SK-N-SH (cell line): ENCODE results near the gene LOX. TPM values are rescaled to one million over a fixed set of nuclear protein-coding genes. Genes with fewer than 3 reads are reported as not detected.

Experiments
- CTCF ChIA-PET: fragments of 300-600, 350-600 bp; formaldehyde crosslinking; extraction: SDS; loops from one replicate; lab custom pipeline; 2021; lab: Yijun Ruan, JAX
- POLR2A ChIA-PET: fragments of 350-600 bp; sonication (Branson Sonifier 250); formaldehyde crosslinking; extraction: SDS; loops from one replicate; lab custom pipeline; 2020; ENCODE audit warnings: antibody characterized with exemption, inconsistent platforms; lab: Yijun Ruan, JAX
- DNase-seq: peaks from one replicate; pipeline ENCODE4 v3.0.0; 2012
- H2AFZ ChIP-seq: fragments of 200-600 bp; sonication (generic); 2 replicates; pipeline ENCODE4 v1.8.1; 2016; ENCODE audit warnings: antibody characterized with exemption, mild to moderate bottlenecking, low read depth
- H3F3A ChIP-seq: fragments of 200-600 bp; sonication (generic); replicated peaks from 2 replicates; pipeline ENCODE3; 2016; ENCODE audit warnings: antibody characterized with exemption, mild to moderate bottlenecking; ENCODE audit not compliant: insufficient read depth
- H3K27ac ChIP-seq, 2 experiments: fragments of 200-500 bp in 1 of 2; fragments of 200-600 bp in 1 of 2; sonication (Bioruptor generic) in 1 of 2; sonication (generic), shearing (Covaris generic) in 1 of 2; 2 replicates each; pipeline versions ENCODE4 v1.5.1 to v1.6.1; 2014 to 2016; ENCODE audit warnings: low read depth in 2 of 2, inconsistent platforms in 1 of 2, low read length in 1 of 2, mild to moderate bottlenecking in 1 of 2, mixed read lengths in 1 of 2
- H3K27me3 ChIP-seq: fragments of 200-600 bp; sonication (generic), shearing (Covaris generic); 2 replicates; pipeline ENCODE4 v1.6.1; 2016; ENCODE audit warnings: mixed run types; ENCODE audit not compliant: insufficient read depth
- H3K36me3 ChIP-seq, 2 experiments: fragments of 200-500 bp in 1 of 2; fragments of 200-600 bp in 1 of 2; sonication (Bioruptor generic) in 1 of 2; sonication (generic) in 1 of 2; replicated peaks in 1 of 2; 2 replicates each; pipeline versions ENCODE3 to v1.5.1; 2014 to 2016; ENCODE audit warnings: low read length in 1 of 2, mild to moderate bottlenecking in 1 of 2; ENCODE audit not compliant: insufficient read depth in 2 of 2, control insufficient read depth in 1 of 2
- H3K4me1 ChIP-seq, 2 experiments: fragments of 200-500 bp in 1 of 2; fragments of 200-600 bp in 1 of 2; sonication (Bioruptor generic) in 1 of 2; sonication (generic), shearing (Covaris generic) in 1 of 2; 2 replicates each; pipeline versions ENCODE4 v1.5.1 to v1.6.1; 2014 to 2016; ENCODE audit warnings: low read depth in 1 of 2, low read length in 1 of 2, mixed run types in 1 of 2; ENCODE audit not compliant: insufficient read depth in 2 of 2, control insufficient read depth in 1 of 2
- H3K4me2 ChIP-seq: fragments of 200-600 bp; sonication (generic), shearing (Covaris generic); 2 replicates; pipeline ENCODE4 v1.6.1; 2017; ENCODE audit warnings: mixed run types
- H3K4me3 ChIP-seq, 2 experiments: fragments of 200-500 bp in 1 of 2; fragments of 200-600 bp in 1 of 2; sonication (Bioruptor generic) in 1 of 2; sonication (generic), shearing (Covaris generic) in 1 of 2; 2 replicates each; pipeline versions ENCODE4 v1.5.1 to v1.8.1; 2014 to 2016; ENCODE audit warnings: low read depth in 2 of 2, inconsistent platforms in 1 of 2, low read length in 1 of 2, mild to moderate bottlenecking in 1 of 2, mixed read lengths in 1 of 2, moderate library complexity in 1 of 2
- H3K79me2 ChIP-seq: fragments of 200-600 bp; sonication (generic); 2 replicates; pipeline ENCODE4 v1.8.1; 2017; ENCODE audit warnings: mild to moderate bottlenecking; ENCODE audit not compliant: insufficient read depth
- H3K9ac ChIP-seq: fragments of 200-600 bp; sonication (generic); 2 replicates; pipeline ENCODE4 v1.6.1; 2017; ENCODE audit warnings: mixed run types
- H3K9me2 ChIP-seq: fragments of 200-600 bp; sonication (generic); 2 replicates; pipeline ENCODE4 v1.6.1; 2017; ENCODE audit warnings: mixed run types
- H3K9me3 ChIP-seq: fragments of 200-600 bp; sonication (generic); 2 replicates; pipeline ENCODE4 v1.6.1; 2017; ENCODE audit warnings: mixed run types, mild to moderate bottlenecking, moderate library complexity
- H4K20me1 ChIP-seq: fragments of 200-600 bp; sonication (generic); 2 replicates; pipeline ENCODE4 v1.6.1; 2017; ENCODE audit warnings: mild to moderate bottlenecking, mixed run types; ENCODE audit not compliant: insufficient read depth
- CTCF ChIP-seq: fragments of 200-600 bp; sonication (generic); IDR thresholded peaks from 2 replicates; pipeline ENCODE4 v1.6.1; 2017; ENCODE audit warnings: antibody characterized with exemption, mild to moderate bottlenecking, moderate library complexity
- EP300 ChIP-seq, 2 experiments: IDR thresholded peaks; 2 replicates each; pipeline versions ENCODE4 v1.4.0 to v1.6.1; 2012; ENCODE audit warnings: borderline replicate concordance in 1 of 2, low read depth in 1 of 2, low read length in 1 of 2
- FOSL2 ChIP-seq: IDR thresholded peaks from 2 replicates; pipeline ENCODE4 v1.4.0; 2012; ENCODE audit warnings: low read depth, mild to moderate bottlenecking, moderate library complexity, borderline replicate concordance
- FOXJ3 ChIP-seq: sonication (generic); formaldehyde crosslinking; IDR thresholded peaks from 2 replicates; pipeline ENCODE4 v1.5.1; 2020; ENCODE audit warnings: mild to moderate bottlenecking, missing genetic modification reagents
- FOXM1 ChIP-seq: IDR thresholded peaks from 2 replicates; pipeline ENCODE4 v1.4.0; 2012; ENCODE audit warnings: low read depth, mild to moderate bottlenecking
- GABPA ChIP-seq: IDR thresholded peaks from 2 replicates; pipeline ENCODE4 v1.4.0; 2012; ENCODE audit warnings: low read depth, mild to moderate bottlenecking
- IRF3 ChIP-seq: fragments of 150-350 bp; IDR thresholded peaks from 2 replicates; pipeline ENCODE4 v1.6.1; 2016; ENCODE audit warnings: mild to moderate bottlenecking, low read depth, low read length
- MAX ChIP-seq: IDR thresholded peaks from 2 replicates; pipeline ENCODE4 v1.4.0; 2012; ENCODE audit warnings: low read depth
- NFIC ChIP-seq: IDR thresholded peaks from 2 replicates; pipeline ENCODE4 v1.4.0; 2012; ENCODE audit warnings: borderline replicate concordance
- RAD21 ChIP-seq: IDR thresholded peaks from 2 replicates; pipeline ENCODE4 v1.6.1; 2012; ENCODE audit warnings: mild to moderate bottlenecking, low read length
- RCOR1 ChIP-seq: fragments of 150-350 bp; IDR thresholded peaks from 2 replicates; pipeline ENCODE4 v1.6.1; 2017; ENCODE audit warnings: antibody characterized with exemption, low read length
- SIN3A ChIP-seq: IDR thresholded peaks from 2 replicates; pipeline ENCODE4 v1.6.1; 2012; ENCODE audit warnings: low read depth, mild to moderate bottlenecking, low read length, moderate library complexity, borderline replicate concordance
- SMC3 ChIP-seq: IDR thresholded peaks from 2 replicates; pipeline ENCODE4 v1.6.1; 2012; ENCODE audit warnings: low read depth, low read length, improper control_type of control experiment
- USF1 ChIP-seq: IDR thresholded peaks from 2 replicates; pipeline ENCODE4 v1.4.0; 2012; ENCODE audit warnings: low read depth, borderline replicate concordance
- USF2 ChIP-seq: fragments of 150-350 bp; IDR thresholded peaks from 2 replicates; pipeline ENCODE4 v1.6.1; 2017; ENCODE audit warnings: antibody characterized with exemption, low read length, low read depth, borderline replicate concordance
- ZBTB33 ChIP-seq: IDR thresholded peaks from 2 replicates; pipeline ENCODE4 v1.4.0; 2012; ENCODE audit warnings: low read depth, borderline replicate concordance
- WGBS: methylation state at CpG from one replicate; pipeline ENCODE4 v1.1.6; 2017; ENCODE audit warnings: low lambda C conversion rate; 5-methylcytosine and 5-hydroxymethylcytosine counted together
- polyA plus RNA-seq, 3 experiments: library from polyadenylated mRNA; depleted of rRNA; stranded (reverse); fragments of >200 nt; gene quantifications; 2 replicates each; pipeline ENCODE4 v1.2.3, GENCODE V29; 2012

LOX gene
- polyA plus RNA-seq, 1 of the 3 experiments (the other 2 are of a cell fraction) = 36.3 TPM

GRCh38 chr5:122101636-122102285, 23.7 kb upstream of the LOX start:
- H4K20me1 ChIP-seq = no peaks in the 10 kb centered on the region
- H3K36me3 ChIP-seq = no peaks in the 10 kb centered on the region
- H3F3A ChIP-seq = peaks cover 21% of the 10 kb centered on the region
- no peak overlapping the region for H2AFZ ChIP-seq
- peaks cover 0 to 6% of the 10 kb centered on the region in 2 experiments; a peak in 1 of 4 replicates for H3K4me1 ChIP-seq
- H3K27ac ChIP-seq = no peak overlapping the region
- no peak overlapping the region for H3K4me2 ChIP-seq
- TF ChIP-seq SMC3 = peak; percentile 69
- TF ChIP-seq GABPA = no peak
- TF ChIP-seq USF1 = no peak
- TF ChIP-seq CTCF = peak; percentile 77
- TF ChIP-seq MAX = no peak
- TF ChIP-seq FOXM1 = no peak
- TF ChIP-seq RCOR1 = no peak
- no peak for TF ChIP-seq EP300 (IDR thresholded peaks at IDR 0.05; ENCODE audit: borderline replicate concordance in 1 of 2, low read depth in 1 of 2, low read length in 1 of 2)
- TF ChIP-seq USF2 = no peak
- TF ChIP-seq RAD21 = peak; percentile 81
- H3K4me3 ChIP-seq = peak overlapping the region in 1 of 2 experiments; percentile 8; a peak in 1 of 4 replicates
- CTCF ChIA-PET = interaction anchor here (0.5 to 3.0 kb wide), 25 partner anchors 9 to 404 kb away, joined by 3 to 25 read pairs (median 4); partner anchors contain the start of genes LOX and SRFBP1
- no peaks in the 10 kb centered on the region for H3K9me2 ChIP-seq
- H3K9me3 ChIP-seq = no peaks in the 10 kb centered on the region
- no peaks in the 10 kb centered on the region for H3K79me2 ChIP-seq
- peak; percentile 23 for DNase-seq
- WGBS = 7% methylated on average over 4 of the region's 4 CpGs
- H3K27me3 ChIP-seq = no peaks in the 10 kb centered on the region
- POLR2A ChIA-PET = no interaction called here
- H3K9ac ChIP-seq = no peak overlapping the region

GRCh38 chr5:122099060-122099790, 21.2 kb upstream of the LOX start:
- peaks cover 27% of the 10 kb centered on the region for H3F3A ChIP-seq
- no peaks in the 10 kb centered on the region for H3K27me3 ChIP-seq
- 45% methylated on average over 4 of the region's 6 CpGs for WGBS
- H3K27ac ChIP-seq = peak overlapping the region in 1 of 2 experiments; percentile 61; a peak in 2 of 4 replicates
- peak overlapping the region; percentile 53 for H3K4me2 ChIP-seq
- H3K9ac ChIP-seq = 0 out of 2 replicates have a peak overlapping the region, but pooled peaks have one; percentile 21
- H4K20me1 ChIP-seq = no peaks in the 10 kb centered on the region
- no peaks in the 10 kb centered on the region for H3K9me3 ChIP-seq
- no peak overlapping the region; a peak in 1 of 4 replicates for H3K4me3 ChIP-seq
- CTCF ChIA-PET = interaction anchor here (0.9 to 1.4 kb wide), 2 partner anchors 21 to 95 kb away, joined by 3 read pairs; partner anchors contain the start of gene LOX
- H3K36me3 ChIP-seq = no peaks in the 10 kb centered on the region
- H2AFZ ChIP-seq = peak overlapping the region; percentile 57
- POLR2A ChIA-PET = no interaction called here
- no peak for DNase-seq
- no peaks in the 10 kb centered on the region for H3K9me2 ChIP-seq
- no peaks in the 10 kb centered on the region for H3K79me2 ChIP-seq
- peaks cover 0 to 19% of the 10 kb centered on the region in 2 experiments; a peak in 3 of 4 replicates for H3K4me1 ChIP-seq
- TF ChIP-seq IRF3 = no peak
- peak; percentile 72; the same call in 1 of the 2 replicates for TF ChIP-seq MAX
- no peak for TF ChIP-seq GABPA
- no peak for TF ChIP-seq SMC3
- no peak for TF ChIP-seq SIN3A
- TF ChIP-seq FOSL2 = peak; percentile 73; the same call in 1 of the 2 replicates
- no peak for TF ChIP-seq ZBTB33
- TF ChIP-seq NFIC = no peak
- TF ChIP-seq FOXJ3 (CRISPR knock-in tag) = no peak
